Measurements from ENCODE around the gene CORO2A. TPM values are rescaled to one million over a fixed set of nuclear protein-coding genes. Genes with fewer than 3 reads are reported as not detected.

CORO2A gene
- total and polyA plus RNA-seq, 2 donors (not counting 3 experiments of a cell fraction or from before 2014, with no cell fraction given): 0.35 to 0.53 TPM

- Histone ChIP-seq H3K4me1 (ENCODE audit: control insufficient read depth, extremely low read depth, insufficient read depth, low read length) (no peaks in the 10 kb centered on the region), H4K20me1 (replicated peaks; ENCODE audit: control insufficient read depth, extremely low read depth, insufficient read depth, low read length) (no peaks in the 10 kb centered on the region), H3K36me3 (ENCODE audit: control insufficient read depth in 2 of 2, extremely low read depth in 1 of 2, insufficient read depth in 2 of 2, low read length in 2 of 2) (no peaks in the 10 kb centered on the region), H3K4me2 (ENCODE audit: insufficient read depth, low read length) (no peak overlapping the region), H2AFZ (ENCODE audit: low read depth, low read length) (no peak overlapping the region), H3K79me2 (ENCODE audit: control insufficient read depth, insufficient read depth, low read length) (no peaks in the 10 kb centered on the region), H3K9me3 (replicated peaks; ENCODE audit: control insufficient read depth, insufficient read depth, low read length) (no peaks in the 10 kb centered on the region), H3K27ac (ENCODE audit: insufficient read depth, low read depth, low read length) (no peak overlapping the region), H3K27me3 (ENCODE audit: control insufficient read depth in 2 of 2, insufficient read depth in 2 of 2, low read length in 2 of 2) (no peaks in the 10 kb centered on the region), H3K9ac (replicated peaks; ENCODE audit: extremely low read depth, insufficient read depth, low read length) (no peak overlapping the region), H3K4me3 (replicated peaks in 1 of 3; ENCODE audit: insufficient read depth in 1 of 3, low read depth in 1 of 3, low read length in 3 of 3) (no peak overlapping the region), H3K9me1 (replicated peaks; ENCODE audit: control insufficient read depth, extremely low read depth, insufficient read depth, low read length) (no peaks in the 10 kb centered on the region)
- no peak for FAIRE-seq
- TF ChIP-seq GATA2 (IDR thresholded peaks at IDR 0.05; ENCODE audit: insufficient read depth, insufficient read length, low read depth, low read length) (no peak), POLR2A (IDR thresholded peaks at IDR 0.05; ENCODE audit: low read depth, low read length) (no peak), POLR2AphosphoS5 (IDR thresholded peaks at IDR 0.05; ENCODE audit: insufficient read depth, low read depth, low read length) (no peak), JUN (IDR thresholded peaks at IDR 0.05; ENCODE audit: borderline replicate concordance, insufficient read depth, insufficient read length, low read depth) (no peak), FOS (IDR thresholded peaks at IDR 0.05; ENCODE audit: borderline replicate concordance, insufficient read depth, low read length) (no peak), CTCF (IDR thresholded peaks at IDR 0.05; ENCODE audit: extremely low read depth in 1 of 2, insufficient read depth in 1 of 2, low read depth in 1 of 2, low read length in 2 of 2) (no peak), MYC (IDR thresholded peaks at IDR 0.05; ENCODE audit: low read depth, low read length) (no peak), MAX (IDR thresholded peaks at IDR 0.05; ENCODE audit: insufficient read depth, insufficient read length) (no peak), EZH2 (IDR thresholded peaks at IDR 0.05; ENCODE audit: borderline replicate concordance, low read depth, low read length, severe bottlenecking) (no peak)
- no peak for DNase-seq (ENCODE audit: low read depth, low spot score)
- intact Hi-C loops (cut with micrococcal nuclease) (no loop called here), dilution Hi-C loops (cut with MboI; ENCODE audit: extremely low pct_ligation_motif_present, low sequenced_read_pairs) (no loop called here)
- POLR2A ChIA-PET: no interaction called here
- no TSS peak for BruUV-seq (replicated peaks)
- CTCF ChIA-PET: interaction anchor here (1.2 to 1.3 kb wide), 3 partner anchors 31 to 565 kb away, joined by 3 to 8 read pairs (median 6); no protein-coding TSS in a partner anchor
These were observed 18.8 kb upstream of the CORO2A start for GRCh38 chr9:98211260-98211659.
